IMR-90 (cell line): ENCODE data around the gene GALNT7. TPM values are rescaled to one million over a fixed set of nuclear protein-coding genes. Genes with fewer than 3 reads are reported as not detected.

Experiments
- ATAC-seq: fragments of 200-7000 bp; cut with Tn5 transposase; 2 replicates; pipeline ENCODE4 v1.9.1; 2020; ENCODE audit warnings: low read depth, mild to moderate bottlenecking, moderate library complexity
- BruUV-seq: library from RNA; stranded (reverse); fragments of 400-500 nt; replicated peaks from 2 replicates; lab custom pipeline; 2021; lab: Mats Ljungman, UMichigan
- CTCF ChIA-PET: fragments of 300-600 bp; formaldehyde crosslinking; extraction: SDS; loops from one replicate; lab custom pipeline; 2021; ENCODE audit warnings: antibody characterized with exemption; lab: Yijun Ruan, JAX
- POLR2A ChIA-PET: fragments of 300-600 bp; sonication (Branson Sonifier 250); formaldehyde crosslinking; loops from one replicate; lab custom pipeline; 2022; ENCODE audit warnings: antibody characterized with exemption; ENCODE audit not compliant: unreplicated experiment; lab: Charles Lee
- DNase-seq: peaks from one replicate; pipeline ENCODE4 v3.0.0; 2013
- H2AFZ ChIP-seq: replicated peaks from 2 replicates; pipeline ENCODE3; 2013; ENCODE audit warnings: low read length, mild to moderate bottlenecking; ENCODE audit not compliant: poor library complexity
- H2AK5ac ChIP-seq: 2 replicates; pipeline ENCODE4 v1.6.1; 2013; ENCODE audit warnings: low read depth, low read length, inconsistent platforms
- H2AK9ac ChIP-seq: replicated peaks from 2 replicates; pipeline ENCODE3; 2013; ENCODE audit warnings: mild to moderate bottlenecking, low read depth, low read length, moderate library complexity; ENCODE audit not compliant: poor library complexity
- H2BK120ac ChIP-seq: 2 replicates; pipeline ENCODE4 v1.6.1; 2013; ENCODE audit warnings: low read depth, low read length, inconsistent platforms
- H2BK15ac ChIP-seq: 3 replicates; pipeline ENCODE4 v1.6.1; 2013; ENCODE audit warnings: low read depth, low read length, inconsistent platforms
- H2BK20ac ChIP-seq: 2 replicates; pipeline ENCODE4 v1.6.1; 2013; ENCODE audit warnings: low read depth, mild to moderate bottlenecking, inconsistent platforms, low read length, moderate library complexity
- H2BK5ac ChIP-seq: 2 replicates; pipeline ENCODE4 v1.6.1; 2013; ENCODE audit warnings: mild to moderate bottlenecking, low read depth, low read length, inconsistent platforms; ENCODE audit not compliant: poor library complexity, severe bottlenecking
- H3K14ac ChIP-seq: replicated peaks from 2 replicates; pipeline ENCODE4 v1.6.1; 2013; ENCODE audit warnings: low read depth, low read length, inconsistent platforms
- H3K18ac ChIP-seq: 2 replicates; pipeline ENCODE4 v1.6.1; 2013; ENCODE audit warnings: low read depth, low read length, control low read depth
- H3K23ac ChIP-seq: 2 replicates; pipeline ENCODE4 v1.6.1; 2013; ENCODE audit warnings: low read depth, low read length, inconsistent platforms
- H3K27ac ChIP-seq: 2 replicates; pipeline ENCODE4 v1.5.1; 2013; ENCODE audit warnings: mild to moderate bottlenecking, control low read depth, low read length; ENCODE audit not compliant: insufficient read depth
- H3K27me3 ChIP-seq: 2 replicates; pipeline ENCODE4 v1.6.1; 2013; ENCODE audit warnings: low read length; ENCODE audit not compliant: control insufficient read depth, insufficient read depth
- H3K36me3 ChIP-seq: 2 replicates; pipeline ENCODE4 v1.6.1; 2013; ENCODE audit warnings: low read length, mixed read lengths; ENCODE audit not compliant: control insufficient read depth, insufficient read depth
- H3K4ac ChIP-seq: 2 replicates; pipeline ENCODE4 v1.6.1; 2013; ENCODE audit warnings: low read depth, low read length, inconsistent platforms
- H3K4me1 ChIP-seq: 2 replicates; pipeline ENCODE4 v1.6.1; 2013; ENCODE audit warnings: low read length, mixed read lengths; ENCODE audit not compliant: control insufficient read depth, insufficient read depth
- H3K4me2 ChIP-seq: 2 replicates; pipeline ENCODE4 v1.6.1; 2013; ENCODE audit warnings: low read depth, mild to moderate bottlenecking, control low read depth, low read length, moderate library complexity
- H3K4me3 ChIP-seq: 2 replicates; pipeline ENCODE4 v1.5.1; 2013; ENCODE audit warnings: low read depth, mild to moderate bottlenecking, control low read depth, low read length, moderate library complexity; ENCODE audit not compliant: insufficient read depth
- H3K56ac ChIP-seq: 2 replicates; pipeline ENCODE4 v1.6.1; 2013; ENCODE audit warnings: low read length, inconsistent platforms; ENCODE audit not compliant: insufficient read depth; ENCODE audit errors: extremely low read depth
- H3K79me1 ChIP-seq, 2 experiments: 2 replicates each; pipeline ENCODE4 v1.6.1; 2013; ENCODE audit warnings: low read length in 2 of 2, inconsistent platforms in 1 of 2, low read depth in 1 of 2
- H3K9ac ChIP-seq: 2 replicates; pipeline ENCODE4 v1.6.1; 2013; ENCODE audit warnings: low read depth, low read length, control low read depth
- H3K9me1 ChIP-seq: 2 replicates; pipeline ENCODE4 v1.6.1; 2013; ENCODE audit warnings: low read length, inconsistent platforms; ENCODE audit not compliant: insufficient read depth
- H3K9me3 ChIP-seq: 2 replicates; pipeline ENCODE4 v1.6.1; 2013; ENCODE audit warnings: low read length; ENCODE audit not compliant: control insufficient read depth, insufficient read depth
- H4K20me1 ChIP-seq: 2 replicates; pipeline ENCODE4 v1.6.1; 2013; ENCODE audit warnings: low read length, inconsistent platforms; ENCODE audit not compliant: insufficient read depth
- H4K5ac ChIP-seq: 2 replicates; pipeline ENCODE4 v1.6.1; 2013; ENCODE audit warnings: mild to moderate bottlenecking, low read depth, low read length, control low read depth
- H4K8ac ChIP-seq, 2 experiments: 2 replicates each; pipeline ENCODE4 v1.6.1; 2013; ENCODE audit warnings: low read depth in 2 of 2, low read length in 2 of 2, control low read depth in 1 of 2, inconsistent platforms in 1 of 2
- H4K91ac ChIP-seq: 2 replicates; pipeline ENCODE4 v1.6.1; 2013; ENCODE audit warnings: low read depth, low read length, inconsistent platforms; ENCODE audit not compliant: insufficient read depth
- BHLHE40 ChIP-seq: fragments of 150-350 bp; IDR thresholded peaks from 2 replicates; pipeline ENCODE4 v1.6.1; 2016; ENCODE audit warnings: mild to moderate bottlenecking, low read depth, low read length
- CEBPB ChIP-seq: IDR thresholded peaks from 2 replicates; pipeline ENCODE4 v1.6.1; 2012; ENCODE audit warnings: low read depth, low read length, improper control_type of control experiment
- CHD1 ChIP-seq: IDR thresholded peaks from 2 replicates; pipeline ENCODE4 v1.6.1; 2012; ENCODE audit warnings: low read depth, low read length, improper control_type of control experiment
- FOS ChIP-seq: fragments of 150-350 bp; IDR thresholded peaks from 2 replicates; pipeline ENCODE4 v1.6.1; 2016; ENCODE audit warnings: low read depth, low read length
- MAFK ChIP-seq: IDR thresholded peaks from 2 replicates; pipeline ENCODE4 v1.6.1; 2012; ENCODE audit warnings: low read depth, low read length, improper control_type of control experiment
- MAZ ChIP-seq: IDR thresholded peaks from 2 replicates; pipeline ENCODE4 v1.6.1; 2012; ENCODE audit warnings: low read depth, mild to moderate bottlenecking, low read length, improper control_type of control experiment, moderate library complexity, borderline replicate concordance
- MXI1 ChIP-seq: IDR thresholded peaks from 2 replicates; pipeline ENCODE4 v1.6.1; 2012; ENCODE audit warnings: low read depth, mild to moderate bottlenecking, low read length, moderate library complexity, borderline replicate concordance
- NFE2L2 ChIP-seq: fragments of 150-350 bp; IDR thresholded peaks from 2 replicates; pipeline ENCODE4 v1.6.1; 2016; ENCODE audit warnings: low read depth, mild to moderate bottlenecking, low read length
- POLR2A ChIP-seq: IDR thresholded peaks from 2 replicates; pipeline ENCODE4 v1.6.1; 2012; ENCODE audit warnings: mild to moderate bottlenecking, low read depth, low read length
- RAD21 ChIP-seq: IDR thresholded peaks from 2 replicates; pipeline ENCODE4 v1.6.1; 2012; ENCODE audit warnings: low read length, improper control_type of control experiment
- RCOR1 ChIP-seq: IDR thresholded peaks from 2 replicates; pipeline ENCODE4 v1.6.1; 2012; ENCODE audit warnings: mild to moderate bottlenecking, low read length, improper control_type of control experiment; ENCODE audit not compliant: insufficient replicate concordance
- RFX5 ChIP-seq: IDR thresholded peaks from 2 replicates; pipeline ENCODE4 v1.8.0; 2012; ENCODE audit warnings: low read depth, mild to moderate bottlenecking, low read length, moderate library complexity
- SMC3 ChIP-seq: fragments of 150-350 bp; IDR thresholded peaks from 2 replicates; pipeline ENCODE4 v1.6.1; 2016; ENCODE audit warnings: low read depth, mild to moderate bottlenecking, antibody characterized with exemption, low read length, moderate library complexity
- WGBS, 2 experiments: methylation state at CpG; one replicate each; pipeline versions ENCODE4 v1.1.5 to v1.1.7; 2013; ENCODE audit warnings: missing lambda C conversion rate in 2 of 2; ENCODE audit not compliant: insufficient read length in 1 of 2; ENCODE audit errors: extremely low coverage in 2 of 2; 5-methylcytosine and 5-hydroxymethylcytosine counted together
- dilution Hi-C: fragments of 300-500 bp; cut with HindIII; formaldehyde crosslinking; loops from one replicate; pipeline ENCODE4 v1.14.3; 2018; ENCODE audit warnings: low sequenced_read_pairs; ENCODE audit not compliant: unreplicated experiment
- in situ Hi-C: fragments of 300-500 bp; cut with MboI; formaldehyde crosslinking; loops from 3 replicates; pipeline ENCODE4 v1.14.3; 2019; ENCODE audit warnings: low sequenced_read_pairs, inconsistent platforms, mixed read lengths
- intact Hi-C: fragments of 100-400 bp; cut with micrococcal nuclease; formaldehyde crosslinking; loops from 2 replicates; pipeline ENCODE4 v1.10.0; 2022
- polyA plus RNA-seq, 3 experiments: library from polyadenylated mRNA; depleted of rRNA; stranded (reverse); fragments of >200 nt; gene quantifications; 2 replicates each; pipeline ENCODE4 v1.2.3, GENCODE V29; 2012; ENCODE audit warnings: low replicate concordance in 1 of 3
- total RNA-seq: library from RNA; depleted of rRNA; stranded (reverse); fragments of >200 nt; gene quantifications from 2 replicates; pipeline ENCODE4 v1.2.3, GENCODE V29; 2012
- TF ChIP-seq, protein P1 (sequence below): conservative IDR thresholded peaks from 2 replicates; pipeline ENCODE4 v1.5.1; 2012; ENCODE audit warnings: mild to moderate bottlenecking, low read depth, low read length, improper control_type of control experiment
- TF ChIP-seq, protein P2 (sequence below): fragments of 150-350 bp; IDR thresholded peaks from 2 replicates; pipeline ENCODE4 v1.6.1; 2017; ENCODE audit warnings: mild to moderate bottlenecking, antibody characterized with exemption, low read length, low read depth
- TF ChIP-seq, protein P3 (sequence below): fragments of 150-350 bp; IDR thresholded peaks from 2 replicates; pipeline ENCODE4 v1.6.1; 2016; ENCODE audit warnings: low read depth, mild to moderate bottlenecking, low read length, moderate library complexity, borderline replicate concordance

The GALNT7 gene
- total and polyA plus RNA-seq, 2 of the 4 experiments (the other 2 are of a cell fraction): 19.1 to 31.2 TPM

DNA sequence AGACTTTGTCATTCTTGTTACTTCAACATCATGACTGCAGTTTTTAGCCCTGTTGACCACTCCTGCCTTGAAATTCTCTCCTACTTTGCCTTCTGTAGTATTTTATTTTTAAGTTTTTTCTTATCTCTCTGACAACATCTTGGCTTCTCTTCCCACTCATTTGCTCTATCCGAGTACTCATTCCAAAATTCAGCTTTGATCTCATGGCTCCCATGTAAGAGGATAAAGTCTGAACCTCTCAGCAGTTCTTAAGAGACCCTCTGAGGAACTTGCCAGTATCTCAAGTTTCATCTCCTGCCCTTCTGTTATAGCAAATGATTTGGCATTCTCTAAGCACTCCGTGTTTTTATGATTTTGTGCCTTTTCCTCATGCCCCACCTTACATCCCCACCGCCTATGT is 67.7 kb downstream of the GALNT7 start:
- Histone ChIP-seq H3K4me2 (no peak overlapping the region), H2AK5ac (no peak overlapping the region), H3K4me3 (no peak overlapping the region), H3K4me1 (no peaks in the 10 kb centered on the region), H3K4ac (no peak overlapping the region), H2BK5ac (no peak overlapping the region), H3K18ac (no peak overlapping the region), H3K27me3 (no peaks in the 10 kb centered on the region), H3K14ac (no peak overlapping the region), H3K23ac (no peak overlapping the region), H3K79me1 (peaks cover 0 to 2% of the 10 kb centered on the region in 2 experiments; a peak in 1 of 4 replicates), H3K56ac (no peak overlapping the region), H3K9ac (no peak overlapping the region), H4K8ac (no peak overlapping the region), H3K9me1 (peaks cover 2% of the 10 kb centered on the region; the same call in 1 of the 2 replicates), H2AK9ac (no peak overlapping the region), H4K5ac (no peak overlapping the region), H3K9me3 (no peaks in the 10 kb centered on the region), H4K91ac (no peak overlapping the region), H3K27ac (no peak overlapping the region), H2BK15ac (no peak overlapping the region), H2BK120ac (no peak overlapping the region), H3K36me3 (no peaks in the 10 kb centered on the region), H4K20me1 (no peaks in the 10 kb centered on the region), H2AFZ (no peak overlapping the region), H2BK20ac (no peak overlapping the region)
- TF ChIP-seq RFX5 (no peak), MAFK (no peak), RCOR1 (no peak), SMC3 (no peak), NFE2L2 (no peak), FOS (no peak), CHD1 (no peak), POLR2A (no peak), CEBPB (no peak), MAZ (no peak), RAD21 (no peak), BHLHE40 (no peak), MXI1 (no peak)
- TF ChIP-seq, protein P1, sequence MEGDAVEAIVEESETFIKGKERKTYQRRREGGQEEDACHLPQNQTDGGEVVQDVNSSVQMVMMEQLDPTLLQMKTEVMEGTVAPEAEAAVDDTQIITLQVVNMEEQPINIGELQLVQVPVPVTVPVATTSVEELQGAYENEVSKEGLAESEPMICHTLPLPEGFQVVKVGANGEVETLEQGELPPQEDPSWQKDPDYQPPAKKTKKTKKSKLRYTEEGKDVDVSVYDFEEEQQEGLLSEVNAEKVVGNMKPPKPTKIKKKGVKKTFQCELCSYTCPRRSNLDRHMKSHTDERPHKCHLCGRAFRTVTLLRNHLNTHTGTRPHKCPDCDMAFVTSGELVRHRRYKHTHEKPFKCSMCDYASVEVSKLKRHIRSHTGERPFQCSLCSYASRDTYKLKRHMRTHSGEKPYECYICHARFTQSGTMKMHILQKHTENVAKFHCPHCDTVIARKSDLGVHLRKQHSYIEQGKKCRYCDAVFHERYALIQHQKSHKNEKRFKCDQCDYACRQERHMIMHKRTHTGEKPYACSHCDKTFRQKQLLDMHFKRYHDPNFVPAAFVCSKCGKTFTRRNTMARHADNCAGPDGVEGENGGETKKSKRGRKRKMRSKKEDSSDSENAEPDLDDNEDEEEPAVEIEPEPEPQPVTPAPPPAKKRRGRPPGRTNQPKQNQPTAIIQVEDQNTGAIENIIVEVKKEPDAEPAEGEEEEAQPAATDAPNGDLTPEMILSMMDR: no peak
- TF ChIP-seq, protein P2, sequence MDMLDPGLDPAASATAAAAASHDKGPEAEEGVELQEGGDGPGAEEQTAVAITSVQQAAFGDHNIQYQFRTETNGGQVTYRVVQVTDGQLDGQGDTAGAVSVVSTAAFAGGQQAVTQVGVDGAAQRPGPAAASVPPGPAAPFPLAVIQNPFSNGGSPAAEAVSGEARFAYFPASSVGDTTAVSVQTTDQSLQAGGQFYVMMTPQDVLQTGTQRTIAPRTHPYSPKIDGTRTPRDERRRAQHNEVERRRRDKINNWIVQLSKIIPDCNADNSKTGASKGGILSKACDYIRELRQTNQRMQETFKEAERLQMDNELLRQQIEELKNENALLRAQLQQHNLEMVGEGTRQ: no peak
- TF ChIP-seq, protein P3, sequence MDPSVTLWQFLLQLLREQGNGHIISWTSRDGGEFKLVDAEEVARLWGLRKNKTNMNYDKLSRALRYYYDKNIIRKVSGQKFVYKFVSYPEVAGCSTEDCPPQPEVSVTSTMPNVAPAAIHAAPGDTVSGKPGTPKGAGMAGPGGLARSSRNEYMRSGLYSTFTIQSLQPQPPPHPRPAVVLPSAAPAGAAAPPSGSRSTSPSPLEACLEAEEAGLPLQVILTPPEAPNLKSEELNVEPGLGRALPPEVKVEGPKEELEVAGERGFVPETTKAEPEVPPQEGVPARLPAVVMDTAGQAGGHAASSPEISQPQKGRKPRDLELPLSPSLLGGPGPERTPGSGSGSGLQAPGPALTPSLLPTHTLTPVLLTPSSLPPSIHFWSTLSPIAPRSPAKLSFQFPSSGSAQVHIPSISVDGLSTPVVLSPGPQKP: no peak
- dilution Hi-C loops (no loop called here), intact Hi-C loops (no loop called here), in situ Hi-C loops (no loop called here)
- ATAC-seq: no peak
- WGBS, 2 experiments: no CpG with 5 or more reads among the region's 3 CpGs
- CTCF ChIA-PET: no interaction called here
- POLR2A ChIA-PET: no interaction called here
- no TSS peak for BruUV-seq
- DNase-seq: no peak
